ENCODE data around the gene PNKP.
A peak's percentile ranks its signal among the peaks of the same experiment; 100 is the strongest.

PNKP gene

DNA sequence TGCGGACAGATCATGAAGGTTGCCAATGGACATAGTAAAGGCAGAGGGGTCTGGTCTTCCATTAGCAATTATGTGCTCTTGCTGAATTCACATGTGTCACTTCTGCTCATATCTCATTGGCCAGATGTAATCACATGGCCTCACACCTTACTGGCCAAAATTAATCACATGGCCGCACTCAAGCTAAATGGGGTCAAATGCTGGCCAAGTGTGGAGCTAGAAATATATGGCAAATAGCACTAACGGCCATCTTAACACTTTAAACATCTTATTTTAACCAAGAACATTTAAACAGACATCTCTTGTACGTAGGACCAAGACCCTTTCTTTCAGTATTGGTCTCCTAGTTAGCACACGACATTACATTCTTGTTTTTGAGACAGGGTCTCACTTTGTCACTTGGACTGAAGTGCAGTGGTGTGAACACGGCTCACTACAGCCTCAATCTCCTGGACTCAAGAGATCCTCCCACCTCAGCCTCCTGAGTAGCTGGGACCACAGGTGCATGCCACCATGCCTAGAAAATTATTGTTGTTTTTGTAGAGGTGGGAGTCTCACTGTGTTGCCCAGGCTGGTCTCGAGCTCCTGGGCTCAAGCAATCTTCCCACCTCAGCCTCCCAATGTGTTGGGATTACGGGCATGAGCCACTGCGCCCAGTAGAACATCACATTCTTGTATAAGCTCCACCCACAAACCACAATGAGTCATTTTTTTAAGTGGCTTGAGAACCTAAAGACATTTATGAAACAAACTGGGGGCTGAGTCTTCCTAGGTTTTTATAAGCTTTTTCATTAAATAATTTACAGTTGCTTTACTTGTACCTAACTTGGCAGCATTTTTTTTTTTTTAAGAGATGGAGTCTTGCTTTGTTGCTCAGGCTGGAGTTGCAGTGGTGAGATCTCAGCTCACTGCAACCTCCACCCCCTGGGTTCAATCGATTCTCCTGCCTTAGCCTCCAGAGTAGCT is 19.4 kb downstream of the PNKP start:
- DNase-seq: no peak

DNA sequence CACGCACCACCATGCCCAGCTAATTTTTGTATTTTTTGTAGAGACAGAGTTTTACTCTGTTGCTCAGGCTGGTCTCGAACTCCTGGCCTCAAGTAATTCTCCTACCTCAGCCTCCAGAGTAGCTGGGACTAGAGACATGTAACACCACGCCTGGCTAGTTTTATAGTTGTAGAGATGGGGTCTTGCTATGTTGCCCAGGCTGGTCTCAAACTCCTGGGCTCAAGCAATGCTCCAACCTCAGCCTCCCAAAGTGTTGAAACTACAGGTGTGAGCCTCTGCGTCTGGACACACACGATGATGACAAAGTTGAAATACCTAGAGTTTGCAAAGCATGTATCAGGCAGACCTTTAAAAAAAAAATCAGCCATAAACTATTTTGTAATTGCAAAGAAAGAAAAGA is 21.0 kb downstream of the PNKP start:
- DNase-seq: no peak

- no peak for DNase-seq
These were observed 22.0 kb downstream of the PNKP start for GRCh38 chr19:49845414-49845813.

DNA sequence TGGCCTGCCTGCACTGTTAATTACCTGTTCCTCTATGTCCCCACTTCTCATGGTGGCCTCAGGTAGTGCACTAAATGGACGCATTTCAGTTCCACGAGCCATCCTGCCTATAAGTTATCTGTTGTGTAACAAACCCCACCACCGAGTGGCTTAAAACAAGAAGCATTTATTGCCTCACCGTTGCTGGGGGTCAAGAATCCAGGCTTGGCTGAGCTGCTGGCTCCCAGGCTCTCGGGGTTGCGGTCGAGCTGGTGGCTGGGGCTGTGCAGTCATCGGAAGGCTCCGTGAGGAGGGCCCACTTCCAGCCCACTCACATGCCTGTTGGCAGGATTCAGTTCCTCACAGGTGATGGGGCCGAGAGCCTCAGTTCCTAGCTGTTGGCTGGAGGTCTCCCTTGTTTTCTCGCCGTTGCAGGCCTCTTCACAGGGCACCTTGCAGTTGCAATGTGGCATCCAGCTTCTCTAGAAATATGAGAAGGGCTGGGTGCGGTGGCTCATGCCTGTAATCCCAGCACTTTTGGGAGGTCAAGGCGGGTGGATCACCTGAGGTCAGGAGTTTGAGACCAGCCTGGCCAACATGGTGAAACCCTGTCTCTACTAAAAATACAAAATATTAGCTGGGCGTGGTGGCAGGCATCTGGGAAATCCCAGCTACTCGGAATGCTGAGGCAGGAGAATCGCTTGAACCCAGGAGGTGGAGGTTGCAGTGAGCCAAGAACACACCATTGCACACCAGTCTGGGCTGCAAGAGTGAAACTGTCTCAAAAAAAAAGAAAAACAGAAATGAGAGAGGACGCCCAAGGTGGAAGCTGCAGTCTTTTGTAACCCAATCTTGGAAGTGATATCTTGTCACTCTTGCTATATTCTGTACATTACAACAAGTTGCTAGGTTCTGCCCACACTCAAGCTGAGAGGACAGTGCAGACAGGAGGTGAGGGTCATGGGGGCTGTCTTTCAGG is 23.0 kb downstream of the PNKP start:
- DNase-seq: no peak

GRCh38 chr19:49843265-49843664 is 24.1 kb downstream of the PNKP start:
- no peak for DNase-seq

DNA sequence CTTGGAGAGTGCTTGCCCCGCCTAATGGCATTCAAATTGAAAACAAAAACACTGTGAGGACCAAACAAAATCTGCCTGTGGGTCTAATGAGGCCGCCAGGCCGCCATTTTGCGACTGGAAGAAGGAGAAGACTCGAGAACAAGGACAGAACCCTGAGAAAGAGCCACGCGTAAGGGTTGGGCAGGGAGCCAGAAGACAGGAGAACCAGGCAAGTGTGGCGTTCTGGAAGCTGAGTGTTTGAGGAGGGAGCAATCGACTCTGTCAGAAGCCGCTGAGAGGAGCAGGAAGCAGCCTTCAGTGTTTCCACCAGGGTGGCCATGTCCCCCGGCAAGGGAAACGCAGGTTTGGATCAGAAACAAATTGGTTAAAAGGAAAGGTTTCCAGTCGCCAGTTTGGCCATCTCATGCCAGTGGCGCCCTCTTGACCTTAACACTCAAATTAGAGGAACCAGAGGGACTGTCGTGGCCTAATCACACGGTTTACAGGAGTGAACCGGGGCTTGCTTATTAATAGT is 26.6 kb downstream of the PNKP start:
- DNase-seq: no peak

DNA sequence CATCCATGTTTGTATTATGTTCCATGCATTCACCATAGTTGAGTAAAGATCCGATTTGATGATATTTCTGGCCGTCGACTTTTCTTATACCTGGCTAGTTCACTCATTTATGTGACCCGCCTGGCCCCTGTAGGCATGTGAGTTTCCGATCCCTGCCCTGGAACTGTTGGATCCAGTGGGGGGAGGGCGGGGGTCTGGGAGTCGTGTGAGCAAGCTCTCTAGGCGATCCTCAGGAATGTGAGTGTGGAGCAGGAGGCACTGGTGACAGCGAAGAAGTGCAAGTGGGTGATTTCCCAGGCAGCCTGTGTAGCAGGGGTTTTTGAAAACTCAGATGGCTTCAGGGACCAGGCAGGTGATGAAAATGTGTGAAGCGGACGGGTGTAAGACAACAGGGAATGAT is 27.1 kb downstream of the PNKP start:
- no peak for DNase-seq

DNA sequence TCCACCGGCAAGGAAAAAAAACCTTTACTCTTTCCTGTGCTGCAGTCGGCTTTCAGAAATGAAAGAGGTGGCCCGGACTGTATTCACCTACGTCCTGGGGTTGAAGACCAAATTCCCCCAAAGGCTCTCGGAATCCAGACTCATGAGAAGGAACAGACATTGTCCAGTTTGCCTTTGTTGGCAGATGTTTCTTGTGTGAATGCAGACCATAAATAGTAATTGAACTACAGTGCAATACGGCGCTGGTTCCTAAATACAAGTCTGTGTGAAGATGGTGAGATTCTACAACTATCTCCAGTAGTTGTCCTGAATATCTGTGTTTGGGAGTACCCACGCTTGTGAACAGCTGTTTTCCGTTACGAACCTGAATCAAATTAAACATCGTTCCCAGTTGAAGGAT is 27.7 kb downstream of the PNKP start:
- DNase-seq: no peak

GRCh38 chr19:49838885-49839588 is 28.3 kb downstream of the PNKP start:
- DNase-seq: peak in 1 of 51 donors; percentile 17

DNA sequence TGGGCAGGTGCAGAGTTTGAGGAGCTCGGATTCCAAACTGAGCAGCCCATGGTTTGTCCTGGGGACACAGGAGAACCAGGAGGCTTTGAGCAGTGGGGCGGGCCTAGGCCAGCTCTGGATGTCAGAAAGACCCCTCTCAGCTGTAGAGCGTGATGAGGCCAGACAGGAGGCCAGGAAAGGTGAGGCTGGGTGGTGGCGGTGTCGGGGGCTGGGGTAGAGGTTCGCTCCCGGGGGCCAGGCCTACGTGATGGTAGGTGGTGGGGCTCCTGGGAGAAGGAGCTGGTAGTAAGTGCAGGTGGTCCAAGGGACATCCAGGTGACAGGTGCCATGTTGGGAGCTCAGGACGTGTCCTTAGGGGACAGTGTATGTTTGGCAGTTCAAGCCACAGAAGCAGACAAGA is 30.0 kb downstream of the PNKP start:
- no peak for DNase-seq

DNA sequence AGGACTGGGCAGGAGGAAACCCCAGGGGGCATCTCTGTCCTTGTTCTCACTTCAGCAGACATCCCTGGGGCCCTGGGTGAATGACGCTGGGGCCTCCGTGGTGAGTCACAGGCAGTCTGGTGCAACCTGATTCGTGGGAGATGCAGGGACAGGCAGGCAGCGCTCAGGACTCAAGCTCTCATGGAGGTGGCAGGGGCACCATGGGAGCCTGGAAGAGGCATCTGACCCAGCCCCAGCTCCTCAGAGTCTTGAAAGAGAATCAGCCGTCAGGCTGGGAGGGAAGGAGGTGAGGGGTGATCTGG is 30.4 kb downstream of the PNKP start:
- DNase-seq: no peak

DNA sequence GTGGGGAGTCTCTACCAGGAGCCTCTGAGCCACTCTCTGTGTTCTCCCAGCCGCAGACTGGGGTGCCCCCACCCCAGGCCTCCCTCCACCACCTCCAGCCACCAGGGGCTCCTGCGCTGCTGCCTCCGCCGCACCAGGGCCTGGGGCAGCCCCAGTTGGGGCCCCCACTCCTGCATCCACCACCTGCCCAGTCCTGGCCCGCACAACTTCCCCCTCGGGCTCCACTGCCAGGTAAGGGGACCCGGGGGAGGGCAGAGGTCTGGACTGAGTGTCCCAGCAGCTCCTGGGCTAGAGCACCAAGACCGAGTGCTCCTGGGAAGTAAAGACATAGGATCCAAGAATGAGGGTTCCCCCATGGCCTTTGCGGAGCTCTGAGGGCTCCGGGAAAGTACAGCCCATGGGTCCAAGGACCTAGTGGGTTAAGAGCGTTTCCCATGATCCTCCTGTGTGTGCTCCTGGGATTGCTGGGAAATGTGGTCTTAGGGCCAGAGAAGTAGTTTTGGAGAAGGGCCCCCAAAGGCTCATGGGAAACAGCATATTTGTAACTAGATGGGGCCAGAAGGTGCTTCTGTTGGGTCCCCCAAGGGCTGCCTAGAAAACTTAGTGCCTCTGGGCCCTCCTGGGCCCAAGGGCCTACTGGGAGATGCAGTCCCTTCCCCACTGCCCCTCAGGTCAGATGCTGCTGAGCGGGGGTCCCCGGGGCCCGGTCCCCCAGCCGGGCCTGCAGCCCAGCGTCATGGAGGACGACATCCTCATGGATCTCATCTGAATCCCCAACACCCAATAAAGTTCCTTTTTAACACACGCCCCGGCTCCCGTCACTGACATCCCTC is 31.0 kb downstream of the PNKP start:
- no peak for DNase-seq

GRCh38 chr19:49835562-49835961 is 31.8 kb downstream of the PNKP start:
- no peak for DNase-seq

- no peak for DNase-seq
These were observed 33.8 kb downstream of the PNKP start for GRCh38 chr19:49833599-49833998.

GRCh38 chr19:49832556-49832955 is 34.8 kb downstream of the PNKP start:
- DNase-seq: no peak

DNA sequence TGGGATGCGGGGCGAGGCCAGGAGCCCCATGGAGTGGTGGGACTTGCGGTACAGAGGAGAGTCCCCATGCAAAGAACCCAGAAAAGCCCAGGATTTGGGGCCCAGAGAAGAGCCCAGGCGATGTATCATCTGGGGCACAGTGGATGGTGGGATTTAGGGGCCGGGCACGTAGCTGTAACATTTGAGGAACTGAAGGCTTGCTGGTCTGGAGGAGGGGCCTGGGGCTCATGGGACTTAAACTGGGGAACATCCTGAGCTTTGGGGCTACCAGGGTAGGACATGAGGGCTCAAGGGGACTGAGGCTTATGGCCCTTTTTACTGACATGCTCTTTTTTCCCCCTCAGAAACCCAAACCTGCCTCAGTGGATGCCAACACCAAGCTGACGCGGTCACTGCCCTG is 35.8 kb downstream of the PNKP start:
- DNase-seq: no peak

DNA sequence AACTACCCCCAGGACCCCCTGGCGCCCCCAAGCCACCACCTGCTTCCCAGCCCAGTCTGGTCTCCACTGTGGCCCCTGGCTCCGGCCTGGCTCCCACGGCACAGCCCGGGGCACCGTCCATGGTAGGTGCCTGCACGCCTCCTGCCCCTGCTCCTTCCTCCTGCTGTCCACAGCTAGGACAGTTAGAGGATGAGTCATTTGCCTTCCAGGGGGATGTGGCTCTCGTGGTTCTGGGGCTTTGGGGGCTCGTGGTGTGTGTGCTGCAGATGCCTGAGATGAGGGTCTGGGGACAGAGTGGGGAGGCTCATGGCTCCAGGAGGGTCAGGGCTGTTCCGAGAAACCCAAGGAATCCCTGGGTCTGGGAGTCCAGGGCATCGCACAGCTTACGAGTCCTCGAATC is 36.6 kb downstream of the PNKP start:
- DNase-seq: no peak

- DNase-seq: no peak
These were observed 37.7 kb downstream of the PNKP start for GRCh38 chr19:49829721-49830120.

- DNase-seq: no peak
These were observed 38.2 kb downstream of the PNKP start for GRCh38 chr19:49829200-49829599.

- no peak for DNase-seq
These were observed 40.3 kb downstream of the PNKP start for GRCh38 chr19:49827034-49827433.

- no peak for DNase-seq
These were observed 42.7 kb downstream of the PNKP start for GRCh38 chr19:49824662-49825061.

Data from hypothalamus (tissue), 51 donors.